GM12875 (cell line): ENCODE data around the gene DCBLD1.

Experiments
- H3K4me3 ChIP-seq: one replicate; pipeline ENCODE4 v1.5.1; 2011; ENCODE audit warnings: low read depth, low read length, control low read depth
- CTCF ChIP-seq: IDR thresholded peaks from 2 replicates; pipeline ENCODE4 v1.5.1; 2011; ENCODE audit warnings: low read depth, mild to moderate bottlenecking, control low read depth, inconsistent platforms, low read length, moderate library complexity, borderline replicate concordance; ENCODE audit not compliant: insufficient read depth

The DCBLD1 gene

GRCh38 chr6:117555882-117556498 is 73.5 kb downstream of the DCBLD1 start:
- no peak overlapping the region for H3K4me3 ChIP-seq
- TF ChIP-seq CTCF = peak; percentile 49; the same call in 1 of the 2 replicates

- no peak overlapping the region for H3K4me3 ChIP-seq
- no peak for TF ChIP-seq CTCF
These were observed 75.5 kb downstream of the DCBLD1 start for GRCh38 chr6:117557951-117558350.

- no peak overlapping the region for H3K4me3 ChIP-seq
- TF ChIP-seq CTCF = no peak
These were observed 76.3 kb downstream of the DCBLD1 start for GRCh38 chr6:117558818-117559217.

GRCh38 chr6:117559299-117559698 is 76.8 kb downstream of the DCBLD1 start:
- H3K4me3 ChIP-seq = no peak overlapping the region
- no peak for TF ChIP-seq CTCF

- TF ChIP-seq CTCF = no peak
- no peak overlapping the region for H3K4me3 ChIP-seq
These were observed 78.7 kb downstream of the DCBLD1 start for GRCh38 chr6:117561128-117561527.

- no peak overlapping the region for H3K4me3 ChIP-seq
- no peak for TF ChIP-seq CTCF
These were observed 82.2 kb downstream of the DCBLD1 start for GRCh38 chr6:117564681-117565080.

GRCh38 chr6:117568247-117568646 is 85.8 kb downstream of the DCBLD1 start:
- TF ChIP-seq CTCF = no peak
- H3K4me3 ChIP-seq = no peak overlapping the region
